ENCODE data around the gene TNFAIP3.
"Not testable (repeated sequence)": the region's sequence is repeated elsewhere in the genome, so short reads cannot be mapped to it uniquely, and the experiment has no call there.

The TNFAIP3 gene

DNA sequence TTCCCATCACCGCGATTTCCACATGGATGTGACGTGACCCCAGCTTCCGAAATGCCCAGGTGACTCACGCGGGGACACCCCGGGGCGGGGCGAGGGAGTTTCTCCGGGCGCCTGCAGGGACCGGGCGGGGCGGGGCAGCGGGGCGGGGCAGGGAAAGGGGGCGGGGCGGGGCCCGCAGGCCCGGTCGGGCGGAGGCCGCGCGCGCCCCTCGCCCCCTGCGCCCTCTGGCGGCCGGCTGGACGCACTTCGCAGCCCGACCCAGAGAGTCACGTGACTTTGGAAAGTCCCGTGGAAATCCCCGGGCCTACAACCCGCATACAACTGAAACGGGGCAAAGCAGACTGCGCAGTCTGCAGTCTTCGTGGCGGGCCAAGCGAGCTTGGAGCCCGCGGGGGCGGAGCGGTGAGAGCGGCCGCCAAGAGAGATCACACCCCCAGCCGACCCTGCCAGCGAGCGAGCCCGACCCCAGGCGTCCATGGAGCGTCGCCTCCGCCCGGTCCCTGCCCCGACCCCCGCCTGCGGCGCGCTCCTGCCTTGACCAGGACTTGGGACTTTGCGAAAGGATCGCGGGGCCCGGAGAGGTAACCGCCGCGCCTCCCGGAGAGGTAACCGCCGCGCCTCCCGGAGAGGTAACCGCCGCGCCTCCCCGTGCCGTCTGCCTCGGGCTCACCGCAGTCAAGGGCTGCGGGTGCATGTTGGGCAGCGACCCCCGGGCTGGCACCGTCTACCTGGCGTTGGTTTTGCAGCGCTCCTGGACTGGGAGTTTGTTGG lies at the start of gene TNFAIP3:
TNFAIP3 (plus strand) TSS at position 346 of the 771 bp plus-strand sequence. CDS start 3,969 bp downstream, outside the sequence.
- in situ Hi-C loops (cut with MboI; ENCODE audit: low pct_unique_long_range_greater_than_20kb, low sequenced_read_pairs), result no loop called here
- DNase-seq, result peak; percentile 89

DNA sequence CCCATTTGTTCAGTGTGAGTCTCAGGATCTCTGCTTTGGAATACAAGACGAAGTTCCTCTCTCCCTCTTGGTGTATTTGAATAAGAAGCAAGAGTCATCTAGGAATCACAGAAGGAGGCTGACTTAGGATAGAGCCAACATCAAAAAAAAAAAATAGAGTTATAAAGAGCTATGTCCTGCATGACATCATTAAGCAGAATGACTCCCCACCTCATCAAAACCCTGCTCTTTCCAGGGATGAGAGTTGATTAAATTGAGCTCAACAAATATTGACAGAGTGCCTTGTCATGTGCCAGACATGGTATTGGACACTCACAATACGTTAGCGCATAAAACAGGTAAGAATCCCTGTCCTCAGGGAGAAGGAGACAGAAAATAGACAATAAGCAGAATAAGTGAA lies 48.6 kb upstream of the TNFAIP3 start:
- no peak for DNase-seq
- in situ Hi-C loops (cut with MboI; ENCODE audit: low pct_unique_long_range_greater_than_20kb, low sequenced_read_pairs), result no loop called here

DNA sequence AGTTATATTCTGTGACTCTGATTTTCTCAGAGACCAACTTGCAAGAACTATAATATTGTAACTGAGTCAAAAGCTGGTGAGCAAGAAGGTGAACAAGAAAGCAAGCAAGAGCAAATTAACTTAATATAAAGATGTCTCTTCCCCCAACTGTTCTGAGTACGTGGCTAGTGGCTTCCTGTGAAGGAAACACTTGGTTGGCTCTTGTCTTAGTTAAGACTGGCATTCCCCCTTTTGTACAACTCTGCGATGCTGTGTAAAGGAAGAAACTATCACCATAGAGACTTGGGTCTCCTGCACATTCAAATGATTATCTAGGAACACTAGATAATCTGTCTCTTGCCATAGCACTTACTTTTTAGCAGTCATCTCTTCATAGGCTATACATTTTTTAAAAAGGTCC lies 47.3 kb upstream of the TNFAIP3 start:
- DNase-seq, result no peak
- in situ Hi-C loops (cut with MboI; ENCODE audit: low pct_unique_long_range_greater_than_20kb, low sequenced_read_pairs), result no loop called here

DNA sequence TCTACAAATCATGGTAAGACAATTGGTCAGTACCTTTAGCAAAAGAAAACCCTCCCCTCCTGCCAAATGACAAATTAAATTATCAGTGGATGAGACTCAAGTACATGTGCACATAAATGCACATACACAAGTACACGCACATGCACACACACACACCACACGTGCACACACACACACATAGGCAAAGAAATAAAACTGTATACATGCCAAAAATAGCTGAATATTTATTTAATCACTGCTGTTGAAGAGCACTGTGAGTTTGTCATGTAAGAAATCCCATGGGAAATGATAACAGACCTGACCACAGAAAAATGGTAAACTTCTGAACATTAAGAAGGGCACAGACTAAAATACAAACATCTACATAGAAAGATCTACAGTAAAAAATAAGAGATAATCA lies 46.6 kb upstream of the TNFAIP3 start:
- in situ Hi-C loops (cut with MboI; ENCODE audit: low pct_unique_long_range_greater_than_20kb, low sequenced_read_pairs), result no loop called here
- no peak for DNase-seq

DNA sequence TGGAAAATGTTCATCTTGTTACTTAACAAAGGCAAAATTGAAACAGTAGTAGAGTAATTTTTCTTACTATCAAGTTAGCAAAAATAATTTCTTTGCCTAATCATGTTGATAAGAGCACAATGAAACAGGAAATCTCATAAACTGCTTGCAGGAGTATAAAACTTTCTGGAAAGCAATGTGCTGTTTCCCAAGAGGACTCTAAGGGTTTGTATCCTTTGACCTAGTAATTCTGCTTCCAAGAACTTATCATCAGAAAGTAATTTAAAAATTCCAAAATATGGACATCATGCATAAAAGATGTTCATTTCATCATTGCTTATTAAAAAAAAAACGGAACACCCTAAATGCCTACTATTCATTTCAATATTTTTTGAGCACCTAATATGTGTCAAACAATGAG lies 46.1 kb upstream of the TNFAIP3 start:
- no peak for DNase-seq
- in situ Hi-C loops (cut with MboI; ENCODE audit: low pct_unique_long_range_greater_than_20kb, low sequenced_read_pairs), result no loop called here

DNA sequence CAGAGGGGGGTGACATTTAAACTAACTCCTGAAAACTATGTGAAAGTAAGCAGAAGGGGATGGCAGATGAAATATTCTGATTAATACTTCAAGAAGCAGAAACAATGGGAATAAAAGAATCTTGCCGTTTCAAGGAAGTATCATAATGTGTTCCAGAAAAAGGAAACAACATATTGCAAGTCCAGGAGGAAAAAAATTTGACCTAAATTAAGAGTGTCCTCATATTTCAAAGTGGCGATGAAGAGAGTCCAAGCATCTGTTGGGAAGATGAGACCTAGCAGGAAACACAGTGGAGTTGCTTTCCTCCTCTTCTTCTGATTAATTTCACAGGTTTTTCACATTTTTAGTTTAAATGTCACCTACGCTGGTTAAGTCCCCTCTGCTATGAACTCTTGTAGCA lies 45.6 kb upstream of the TNFAIP3 start:
- DNase-seq, result no peak
- in situ Hi-C loops (cut with MboI; ENCODE audit: low pct_unique_long_range_greater_than_20kb, low sequenced_read_pairs), result no loop called here

DNA sequence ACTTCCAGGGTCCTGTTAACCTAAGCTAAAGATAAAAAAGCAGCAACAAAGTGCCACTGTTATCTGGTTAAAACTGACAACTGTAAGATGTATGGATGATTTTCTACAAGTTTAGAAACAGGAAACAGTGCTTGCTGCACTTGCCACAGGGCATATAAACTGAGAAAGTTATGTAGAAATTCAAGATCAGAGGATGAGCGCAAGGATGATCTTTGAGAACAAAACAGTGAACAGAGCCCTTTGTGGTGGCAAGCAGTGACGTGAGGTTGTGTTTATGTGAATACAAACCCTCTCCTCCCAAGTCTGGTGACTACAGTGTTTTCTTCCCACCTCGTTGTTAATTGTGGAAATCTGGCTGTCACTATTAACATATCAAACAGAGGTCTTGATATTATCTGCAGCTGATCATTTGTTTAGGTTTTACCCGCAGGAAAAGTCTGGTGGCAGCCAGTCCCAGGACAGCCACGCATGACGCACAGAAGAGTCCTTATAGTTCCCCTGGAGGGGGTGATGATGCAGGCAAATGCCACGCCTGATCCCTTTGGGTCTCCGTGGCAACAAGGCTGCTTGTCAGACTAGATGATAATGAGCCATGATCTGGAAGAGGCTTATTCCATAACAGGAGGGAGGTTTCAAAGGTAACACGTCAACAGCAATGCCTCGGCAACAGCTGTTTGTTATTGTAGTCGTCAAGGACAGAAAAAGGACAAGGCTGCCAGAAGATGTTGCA lies 43.1 kb upstream of the TNFAIP3 start:
- peak; percentile 36 for DNase-seq
- in situ Hi-C loops (cut with MboI; ENCODE audit: low pct_unique_long_range_greater_than_20kb, low sequenced_read_pairs), result no loop called here

DNA sequence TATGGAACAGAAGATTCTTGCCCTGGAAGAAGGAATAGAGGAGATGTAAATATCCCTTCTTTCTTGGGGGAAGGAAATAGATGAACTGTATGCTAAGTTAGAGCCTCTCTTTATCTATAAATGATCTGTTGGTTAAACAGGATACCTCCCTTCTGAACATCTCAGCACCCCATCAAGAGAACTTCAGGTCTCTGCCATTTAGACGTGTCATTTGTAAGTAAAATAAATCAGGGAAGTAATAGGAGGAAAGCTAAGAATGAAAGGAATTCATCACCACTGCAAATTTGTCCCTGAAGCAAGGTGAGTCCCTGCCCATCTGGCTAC lies 42.5 kb upstream of the TNFAIP3 start:
- DNase-seq, result no peak
- in situ Hi-C loops (cut with MboI; ENCODE audit: low pct_unique_long_range_greater_than_20kb, low sequenced_read_pairs), result no loop called here

DNA sequence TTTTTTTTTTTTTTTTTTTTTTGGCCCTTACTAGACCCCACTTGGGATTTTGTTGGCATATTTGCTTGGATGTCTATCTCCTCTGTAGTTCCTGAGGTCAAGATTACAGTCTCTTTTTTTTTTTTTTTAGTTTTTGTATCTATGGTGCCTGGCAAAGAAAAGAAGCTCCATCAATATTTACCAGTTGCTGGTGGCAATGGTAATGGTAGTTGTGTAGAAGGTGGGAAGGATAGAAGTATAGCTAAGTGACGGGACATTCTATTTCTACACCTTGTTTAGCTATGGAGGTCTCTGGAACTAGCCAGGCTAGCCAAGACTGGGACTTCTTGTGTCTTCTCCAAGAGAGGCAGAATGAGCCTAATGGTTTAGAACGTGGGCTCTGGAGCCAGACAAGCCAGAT lies 42.2 kb upstream of the TNFAIP3 start:
- in situ Hi-C loops (cut with MboI; ENCODE audit: low pct_unique_long_range_greater_than_20kb, low sequenced_read_pairs), result no loop called here
- DNase-seq, result no peak

DNA sequence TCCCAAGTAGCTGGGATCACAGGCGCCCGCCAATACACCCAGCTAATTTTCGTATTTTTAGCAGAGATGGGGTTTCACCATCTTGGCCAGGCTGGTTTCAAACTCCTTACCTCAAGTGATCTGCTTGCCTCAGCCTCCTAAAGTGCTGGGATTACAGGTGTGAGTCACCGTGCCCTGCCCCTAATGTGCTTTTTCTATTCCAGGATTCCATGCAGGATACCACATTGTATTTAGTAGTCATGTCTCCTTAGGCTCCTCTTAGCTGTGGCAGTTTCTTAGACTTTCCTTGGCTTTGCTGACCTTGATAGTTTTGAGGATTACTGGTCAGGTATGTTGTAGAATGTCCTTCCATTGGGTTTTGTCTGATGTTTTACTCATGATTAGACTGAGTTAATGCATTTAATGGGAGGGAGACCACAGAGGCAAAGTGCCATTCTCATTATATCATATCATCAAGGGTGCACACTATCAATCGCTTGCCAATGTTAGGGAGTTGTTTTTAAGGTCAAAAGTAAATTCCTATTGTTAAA lies 39.6 kb upstream of the TNFAIP3 start:
- in situ Hi-C loops (cut with MboI; ENCODE audit: low pct_unique_long_range_greater_than_20kb, low sequenced_read_pairs), result no loop called here
- no peak for DNase-seq

DNA sequence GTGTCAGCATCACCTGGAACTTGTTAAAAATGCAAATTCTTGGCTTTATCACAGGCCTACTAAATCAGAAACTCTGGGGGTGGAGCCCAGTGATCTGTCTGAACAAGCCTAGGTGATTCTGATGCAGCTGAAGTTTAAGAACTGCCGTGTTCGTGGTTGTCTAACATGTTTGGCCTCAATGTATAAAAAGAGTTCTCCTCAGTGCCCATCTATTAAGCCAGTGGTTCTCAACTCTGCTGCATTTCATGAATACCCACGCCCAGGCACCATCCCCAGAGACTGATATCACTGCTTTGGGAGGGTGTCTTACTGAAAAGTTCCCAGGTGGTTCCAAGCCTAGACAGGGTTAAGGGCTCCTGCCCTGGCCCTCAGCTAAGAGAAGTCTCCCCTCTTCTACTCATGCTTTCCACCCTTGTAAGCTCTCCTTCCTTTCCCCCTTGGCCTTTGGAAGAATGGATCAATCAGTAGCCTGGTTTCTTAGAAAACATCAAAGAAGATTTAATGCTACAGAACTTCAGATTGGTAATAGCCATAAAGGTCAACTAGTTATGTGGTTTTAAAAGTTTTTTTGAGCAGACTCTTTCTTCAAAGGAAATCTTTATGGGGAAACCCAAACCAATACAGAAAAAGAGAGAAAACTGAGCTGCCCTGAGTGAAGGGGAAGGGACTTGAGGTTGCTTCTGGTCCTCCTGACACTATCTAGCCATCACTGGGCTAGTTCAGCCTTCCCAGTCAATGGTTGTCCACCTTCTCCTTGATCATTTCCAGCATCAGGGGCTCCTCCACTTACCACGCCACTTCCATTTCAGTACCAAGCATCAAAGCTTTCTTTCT lies 38.9 kb upstream of the TNFAIP3 start:
- DNase-seq, result no peak
- in situ Hi-C loops (cut with MboI; ENCODE audit: low pct_unique_long_range_greater_than_20kb, low sequenced_read_pairs), result no loop called here

DNA sequence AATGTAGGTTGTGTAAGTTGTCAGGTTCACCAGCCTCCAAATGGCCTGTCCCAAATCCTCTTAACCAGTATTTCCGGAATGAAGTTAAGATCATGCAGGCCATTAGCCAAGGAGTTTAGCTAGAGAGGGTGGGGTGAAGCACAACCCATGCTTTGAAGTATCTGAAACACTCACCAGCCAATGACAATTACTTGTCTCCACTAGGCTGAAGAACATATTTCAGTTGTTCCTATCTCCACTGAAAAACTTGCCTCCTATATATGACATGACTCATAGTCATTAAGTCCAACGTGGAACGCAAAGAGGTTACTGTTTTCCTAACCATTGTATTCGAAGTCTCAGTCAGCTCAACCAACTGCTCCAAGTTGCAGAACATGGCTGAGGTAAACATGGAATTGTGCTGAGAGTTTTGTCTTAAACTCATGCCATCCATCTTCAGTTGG lies 37.4 kb upstream of the TNFAIP3 start:
- in situ Hi-C loops (cut with MboI; ENCODE audit: low pct_unique_long_range_greater_than_20kb, low sequenced_read_pairs), result no loop called here
- no peak for DNase-seq

DNA sequence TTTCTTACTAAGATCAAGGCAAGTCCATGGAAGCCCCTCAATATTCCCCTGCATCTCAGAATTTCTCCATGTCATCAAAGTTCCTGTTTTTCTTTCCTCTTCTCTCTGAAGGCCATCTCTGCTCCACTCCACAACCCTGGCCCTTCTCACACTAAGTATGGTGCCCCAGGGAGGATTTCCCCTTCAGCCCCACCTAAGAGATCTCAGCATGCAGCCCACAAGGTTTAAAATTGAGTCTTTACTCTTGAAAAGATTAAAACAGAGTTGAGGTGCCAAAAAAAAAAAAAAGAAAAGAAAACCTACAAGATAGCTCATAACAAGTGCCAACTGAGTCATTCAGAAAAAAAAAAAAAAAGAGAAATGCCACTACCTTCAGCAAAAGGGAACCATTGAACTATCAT lies 36.5 kb upstream of the TNFAIP3 start:
- in situ Hi-C loops (cut with MboI; ENCODE audit: low pct_unique_long_range_greater_than_20kb, low sequenced_read_pairs), result no loop called here
- no peak for DNase-seq

DNA sequence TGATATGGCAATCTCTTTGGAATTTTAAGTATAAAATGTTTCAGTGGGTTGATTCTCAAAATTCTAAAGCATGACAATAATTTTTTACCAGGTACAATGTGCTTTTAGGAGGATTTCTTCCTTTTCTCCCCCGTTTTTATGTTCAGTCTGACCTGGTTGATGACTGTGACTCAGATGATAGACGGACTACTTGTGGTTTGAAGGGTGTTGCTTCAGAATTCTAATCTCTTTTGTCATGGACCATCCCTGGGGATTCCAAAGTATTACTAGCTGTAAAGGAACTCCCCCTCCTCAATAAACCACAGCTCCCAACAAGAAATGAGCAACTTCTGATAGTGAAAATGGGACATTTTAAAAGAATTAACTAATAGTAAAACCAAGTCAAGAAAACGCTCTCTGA lies 34.9 kb upstream of the TNFAIP3 start:
- in situ Hi-C loops (cut with MboI; ENCODE audit: low pct_unique_long_range_greater_than_20kb, low sequenced_read_pairs), result no loop called here
- no peak for DNase-seq

DNA sequence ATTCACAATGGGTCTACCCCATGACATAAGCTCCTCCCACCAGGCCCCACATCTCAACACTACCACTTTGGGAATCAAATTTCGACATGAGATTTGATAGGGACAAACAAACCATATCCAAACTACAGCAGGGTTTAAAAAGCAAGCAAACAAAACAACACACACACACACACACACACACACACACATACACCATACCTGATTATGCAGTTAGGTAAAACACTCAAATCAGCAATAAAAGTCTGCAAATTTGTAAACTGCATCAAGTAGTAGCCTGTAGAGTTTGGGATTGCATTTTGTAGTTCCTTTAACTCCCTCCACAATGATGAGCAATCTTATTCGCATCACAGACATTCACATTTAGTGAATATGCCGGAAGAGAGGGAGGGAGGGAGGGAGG lies 32.6 kb upstream of the TNFAIP3 start:
- DNase-seq, result no peak
- in situ Hi-C loops (cut with MboI; ENCODE audit: low pct_unique_long_range_greater_than_20kb, low sequenced_read_pairs), result no loop called here

DNA sequence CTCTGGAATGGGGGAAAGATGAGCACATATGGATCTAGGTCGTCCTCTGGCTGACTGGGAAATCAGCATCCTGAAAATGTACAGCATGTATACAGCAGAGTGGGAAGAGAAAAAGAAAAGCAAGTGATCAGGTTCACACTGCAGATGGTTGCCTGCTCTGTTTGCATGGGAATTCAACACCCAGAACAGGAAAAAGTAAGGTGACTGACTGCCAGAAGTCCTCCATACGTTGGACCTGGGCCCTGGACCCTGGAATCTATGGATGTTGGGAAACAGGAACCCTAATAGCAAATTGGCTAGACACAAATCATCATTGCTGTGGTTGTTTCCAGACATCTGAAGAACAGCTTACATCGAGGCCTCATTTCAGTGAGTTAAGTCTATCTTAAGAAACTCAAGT lies 30.3 kb upstream of the TNFAIP3 start:
- in situ Hi-C loops (cut with MboI; ENCODE audit: low pct_unique_long_range_greater_than_20kb, low sequenced_read_pairs), result no loop called here
- DNase-seq, result no peak

DNA sequence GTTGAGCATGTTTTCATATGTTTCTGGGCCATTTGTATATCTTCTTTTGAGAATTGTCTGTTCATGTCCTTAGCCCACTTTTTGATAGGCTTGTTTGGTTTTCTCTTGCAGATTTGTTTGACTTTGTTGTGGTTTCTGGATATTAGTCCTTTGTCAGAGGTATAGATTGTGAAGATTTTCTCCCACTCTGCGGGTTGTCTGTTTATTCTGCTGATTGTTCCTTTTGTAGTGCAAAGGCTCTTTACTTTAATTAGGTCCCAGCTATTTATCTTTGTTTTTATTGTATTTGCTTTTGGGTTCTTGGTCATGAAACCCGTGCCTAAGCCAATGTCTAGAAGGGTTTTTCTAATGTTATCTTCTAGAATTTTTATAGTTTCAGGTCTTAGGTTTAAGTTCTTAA lies 29.0 kb upstream of the TNFAIP3 start:
- in situ Hi-C loops (cut with MboI; ENCODE audit: low pct_unique_long_range_greater_than_20kb, low sequenced_read_pairs); DNase-seq: not testable (repeated sequence)

DNA sequence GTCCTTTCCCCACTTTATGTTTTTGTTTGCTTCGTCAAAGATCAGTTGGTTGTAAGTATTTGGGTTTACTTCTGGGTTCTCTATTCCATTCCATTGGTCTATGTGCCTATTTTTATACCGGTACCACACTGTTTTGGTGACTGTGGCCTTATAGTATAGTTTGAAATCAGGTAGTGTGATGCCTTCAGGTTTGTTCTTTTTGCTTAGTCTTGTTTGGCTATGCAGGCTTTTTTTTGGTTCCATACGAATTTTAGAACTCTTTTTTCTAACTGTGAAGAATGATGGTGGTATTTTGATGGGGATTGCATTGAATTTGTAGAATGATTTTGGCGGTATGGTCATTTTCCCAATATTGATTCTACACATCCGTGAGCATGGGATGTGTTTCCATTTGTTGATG lies 28.5 kb upstream of the TNFAIP3 start:
- in situ Hi-C loops (cut with MboI; ENCODE audit: low pct_unique_long_range_greater_than_20kb, low sequenced_read_pairs); DNase-seq: not testable (repeated sequence)

DNA sequence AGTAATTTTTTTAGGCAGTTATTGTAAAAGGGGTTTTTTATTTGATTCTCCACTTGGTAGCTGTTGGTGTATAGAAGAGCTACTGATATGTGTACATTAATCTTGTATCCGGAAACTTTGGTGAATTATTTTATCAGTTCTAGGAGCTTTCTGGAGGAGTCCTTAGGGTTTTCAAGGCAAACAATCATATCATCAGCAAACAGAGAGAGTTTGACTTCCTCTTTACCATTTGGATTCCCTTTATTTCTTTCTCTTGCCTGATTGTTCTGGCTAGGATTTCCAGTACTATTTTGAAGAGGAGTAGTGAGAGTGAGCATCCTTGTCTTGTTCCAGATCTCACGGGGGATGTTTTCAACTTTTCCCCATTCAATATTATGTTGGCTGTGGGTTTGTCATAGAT lies 28.0 kb upstream of the TNFAIP3 start:
- in situ Hi-C loops (cut with MboI; ENCODE audit: low pct_unique_long_range_greater_than_20kb, low sequenced_read_pairs), result no loop called here
- DNase-seq, result no peak

DNA sequence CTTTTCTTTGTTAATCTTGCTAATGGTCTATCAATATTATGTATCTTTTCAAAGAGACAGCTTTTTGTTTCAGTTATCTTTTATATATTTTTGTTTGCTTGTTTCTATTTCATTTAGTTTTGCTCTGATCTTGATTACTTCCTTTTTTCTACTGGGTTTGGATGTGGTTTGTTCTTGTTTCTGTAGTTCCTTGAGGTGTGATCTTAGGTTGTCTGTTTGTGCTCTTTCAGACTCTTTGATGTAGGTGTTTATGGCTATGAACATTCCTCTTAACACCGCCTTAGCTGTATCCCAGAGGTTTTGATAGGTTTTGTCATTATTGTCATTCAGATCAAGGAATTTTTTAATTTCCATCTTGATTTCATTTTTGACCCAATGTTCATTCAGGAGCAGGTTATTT lies 26.8 kb upstream of the TNFAIP3 start:
- no peak for DNase-seq
- in situ Hi-C loops (cut with MboI; ENCODE audit: low pct_unique_long_range_greater_than_20kb, low sequenced_read_pairs), result no loop called here
